GM19193 (cell line): ENCODE measurements around the gene CHST8.

Source experiments
- POLR2A ChIP-seq: IDR thresholded peaks from 4 replicates; pipeline ENCODE4 v1.6.1; 2011; ENCODE audit not compliant: insufficient read depth, insufficient read length; ENCODE audit errors: extremely low read depth

Gene CHST8

DNA sequence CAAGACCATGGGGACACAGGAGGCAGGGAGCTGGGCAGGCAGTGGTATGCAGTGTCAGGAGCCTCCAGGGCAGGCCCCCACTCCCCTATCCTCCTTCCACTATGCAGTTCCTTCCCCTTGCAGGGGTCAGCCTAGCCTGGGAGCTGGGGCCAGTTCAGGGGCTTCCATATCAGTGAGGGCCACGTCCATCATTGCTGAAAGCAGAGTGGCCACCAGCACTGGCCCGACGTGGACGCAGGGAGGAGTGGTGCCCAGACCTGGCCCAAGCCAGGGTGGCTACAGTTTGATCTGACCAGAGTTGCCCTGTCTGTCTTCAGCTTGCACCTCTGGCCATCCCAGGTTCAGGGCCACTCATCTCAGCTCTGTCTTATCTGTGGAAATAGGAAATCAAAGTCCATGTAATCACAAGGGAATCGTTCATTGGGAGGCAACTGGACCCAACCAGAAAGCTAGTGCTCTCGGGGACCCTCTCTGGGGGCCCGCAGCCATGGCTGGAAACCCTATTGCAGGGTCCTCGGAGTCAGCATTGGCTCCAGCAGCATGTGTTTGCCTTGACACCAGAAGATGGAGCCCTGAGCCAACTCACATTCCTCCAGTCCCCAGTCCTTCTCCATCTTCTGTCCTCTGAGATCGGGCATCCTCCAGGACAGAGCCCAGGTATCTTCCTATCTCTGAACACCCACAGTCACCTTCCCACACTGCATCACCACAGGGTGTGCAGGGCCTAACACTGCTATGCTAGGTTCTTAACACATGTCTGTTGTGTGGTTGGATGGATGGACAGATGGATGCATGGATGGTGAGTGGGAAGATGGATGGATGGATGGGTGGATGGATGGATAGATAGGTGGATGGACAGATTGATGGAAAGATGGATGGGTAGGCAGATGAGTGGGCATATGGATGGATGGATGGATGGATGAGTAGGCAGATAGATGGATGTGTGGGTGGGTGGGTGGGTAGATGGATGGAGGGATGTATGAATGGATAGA lies 99.2 kb downstream of the CHST8 start:
- no peak for TF ChIP-seq POLR2A

- no peak for TF ChIP-seq POLR2A
Observed at GRCh38 chr19:33721735-33722297, 100.1 kb downstream of the CHST8 start.

DNA sequence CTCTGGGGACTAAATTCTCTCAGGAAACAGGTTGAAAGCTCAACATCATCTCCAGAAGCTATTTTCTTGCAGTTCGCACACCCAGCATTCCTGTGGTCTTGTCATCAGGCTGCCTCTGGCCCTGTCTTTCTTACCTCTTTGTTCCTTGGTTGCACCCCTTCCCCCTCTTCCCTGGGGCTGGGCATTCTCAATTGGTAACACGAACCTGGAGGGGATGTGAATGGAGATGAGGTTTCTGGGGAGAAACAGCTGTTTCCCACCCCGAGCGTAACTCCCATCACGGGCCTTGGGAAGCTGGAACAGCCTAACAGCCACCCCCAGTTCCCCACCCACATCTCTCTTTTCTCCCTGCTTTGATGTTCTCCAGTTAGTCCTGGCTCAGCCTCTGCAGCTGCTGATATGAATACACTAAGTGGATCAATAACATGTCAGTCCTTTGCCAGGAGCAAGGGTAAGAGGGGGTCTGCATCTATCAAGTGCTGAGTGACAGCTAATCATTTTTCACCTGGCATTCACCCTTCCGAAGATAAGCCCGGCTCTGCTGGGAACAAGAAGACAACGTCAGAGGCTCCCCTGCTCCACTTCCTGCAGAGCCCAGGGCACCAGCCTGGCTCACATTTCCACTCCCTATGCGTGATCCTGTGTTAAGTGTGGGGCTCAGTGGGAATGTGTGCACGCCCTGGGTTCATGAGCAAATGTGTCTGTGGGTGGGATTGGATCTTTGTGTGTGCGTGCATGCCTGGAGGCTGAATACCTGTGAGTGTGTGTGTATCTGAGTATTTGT lies 100.9 kb downstream of the CHST8 start:
- TF ChIP-seq POLR2A: no peak

- no peak for TF ChIP-seq POLR2A
Observed at GRCh38 chr19:33723512-33723911, 101.8 kb downstream of the CHST8 start.

GRCh38 chr19:33724021-33724720 lies 102.4 kb downstream of the CHST8 start:
- no peak for TF ChIP-seq POLR2A

DNA sequence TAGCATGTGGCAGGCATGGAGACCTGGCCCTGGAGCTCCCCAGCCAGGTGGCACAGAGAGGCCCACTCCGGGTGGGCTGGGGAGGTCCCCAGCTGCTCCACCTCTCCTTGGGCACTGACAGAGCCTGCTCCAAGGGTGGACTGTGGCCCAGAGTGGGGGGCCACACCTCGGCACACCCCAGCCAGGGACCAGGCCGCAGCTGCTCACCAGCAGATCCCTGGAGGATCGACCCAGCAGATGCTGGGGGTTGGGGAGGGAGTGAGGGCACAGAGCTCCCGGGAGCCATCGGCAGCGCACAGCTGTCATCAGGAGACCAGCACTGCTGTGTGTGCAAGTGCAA lies 102.9 kb downstream of the CHST8 start:
- TF ChIP-seq POLR2A: no peak

DNA sequence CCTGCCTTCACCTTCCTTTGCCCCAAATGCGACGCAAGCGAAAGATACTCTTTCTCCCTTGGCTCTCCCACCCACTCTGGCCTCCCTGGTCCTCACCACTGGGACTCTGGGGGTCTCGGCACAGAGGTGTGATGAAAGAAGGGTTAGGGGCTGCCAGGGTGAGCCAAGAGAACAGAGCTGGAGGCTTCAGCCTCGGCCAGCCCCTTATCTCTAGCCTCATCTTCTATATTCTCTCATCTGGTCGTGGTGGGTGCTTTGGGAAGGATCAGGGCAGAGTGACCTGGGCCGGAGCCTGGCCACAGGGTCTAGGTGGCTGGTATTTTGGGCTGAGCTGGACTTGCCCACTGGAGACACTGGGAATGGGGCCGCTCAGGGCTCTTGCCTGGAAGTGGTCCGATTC lies 103.8 kb downstream of the CHST8 start:
- no peak for TF ChIP-seq POLR2A

DNA sequence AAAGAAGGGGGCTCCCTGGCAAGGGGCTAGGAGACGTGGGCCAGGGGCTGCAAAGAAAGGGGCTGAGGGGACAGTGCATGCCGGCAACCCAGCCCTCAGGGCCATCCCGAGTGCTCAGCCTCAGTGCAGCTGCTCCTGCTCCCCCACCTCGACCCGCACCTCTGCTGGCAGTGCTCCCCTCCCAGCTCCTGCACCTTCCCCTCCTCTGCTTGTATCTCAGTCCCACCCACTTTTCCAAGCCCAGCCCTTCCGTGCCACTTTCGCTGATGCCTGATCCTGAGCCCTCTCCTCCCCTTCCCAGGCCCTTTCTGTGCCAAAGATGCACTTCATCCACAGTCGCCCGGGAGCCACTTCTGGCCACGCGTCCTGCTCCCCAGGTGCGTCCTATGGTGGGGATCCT lies 105.0 kb downstream of the CHST8 start:
- no peak for TF ChIP-seq POLR2A

DNA sequence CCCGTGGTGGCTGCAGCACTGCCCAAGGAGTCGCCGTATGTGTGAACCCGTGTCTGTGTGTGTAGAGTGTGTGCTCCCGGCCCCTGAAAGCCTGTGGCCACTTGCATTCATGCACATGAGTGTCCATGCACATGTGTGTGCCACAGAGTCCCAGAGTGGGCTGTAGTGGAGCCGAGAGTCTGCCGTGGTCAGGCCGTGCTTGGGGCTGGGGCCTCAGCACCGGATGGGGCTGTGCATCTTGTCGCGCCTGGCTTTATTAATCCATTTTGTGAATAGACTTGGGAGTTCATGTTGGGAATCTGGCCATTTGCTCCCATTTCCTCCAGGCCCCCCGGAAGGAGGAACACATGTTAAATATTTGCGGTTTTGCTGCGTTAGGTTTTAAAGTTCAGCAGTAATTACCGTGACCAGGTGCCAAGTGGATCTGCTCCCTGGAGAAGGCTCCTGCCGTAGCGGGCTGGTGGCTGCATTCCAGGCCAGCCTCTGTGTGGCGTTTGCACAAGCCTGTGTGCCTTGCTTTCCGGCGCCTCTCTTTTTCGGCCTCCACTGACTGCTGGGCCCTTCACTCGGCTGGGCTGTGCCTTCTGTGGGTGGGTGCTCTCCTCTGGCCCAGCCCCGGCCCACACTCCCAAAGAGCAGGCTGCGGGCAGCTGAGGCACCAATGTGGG lies 105.7 kb downstream of the CHST8 start:
- no peak for TF ChIP-seq POLR2A

- TF ChIP-seq POLR2A: no peak
Observed at GRCh38 chr19:33728141-33728540, 106.4 kb downstream of the CHST8 start.

- no peak for TF ChIP-seq POLR2A
Observed at GRCh38 chr19:33730858-33731607, 109.3 kb downstream of the CHST8 start.

DNA sequence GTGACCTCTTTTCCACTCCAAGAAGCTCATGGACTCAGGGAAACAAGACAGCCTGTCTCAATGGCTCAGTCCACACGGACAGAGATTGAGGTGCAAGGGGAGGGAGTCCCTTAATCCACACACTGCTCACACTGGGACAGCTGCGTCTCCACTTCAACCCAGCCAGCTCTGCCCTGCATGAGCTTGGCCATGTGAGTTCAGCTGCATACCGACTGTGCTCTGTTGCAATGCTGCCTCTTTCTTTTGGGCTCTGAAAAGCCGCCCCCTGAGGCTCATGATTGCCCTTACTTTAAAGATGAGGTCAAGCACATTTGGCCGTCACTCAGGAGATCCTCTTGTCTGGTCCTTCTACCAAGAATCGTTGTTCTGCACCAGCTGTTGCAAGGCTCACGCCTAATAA lies 110.1 kb downstream of the CHST8 start:
- no peak for TF ChIP-seq POLR2A

DNA sequence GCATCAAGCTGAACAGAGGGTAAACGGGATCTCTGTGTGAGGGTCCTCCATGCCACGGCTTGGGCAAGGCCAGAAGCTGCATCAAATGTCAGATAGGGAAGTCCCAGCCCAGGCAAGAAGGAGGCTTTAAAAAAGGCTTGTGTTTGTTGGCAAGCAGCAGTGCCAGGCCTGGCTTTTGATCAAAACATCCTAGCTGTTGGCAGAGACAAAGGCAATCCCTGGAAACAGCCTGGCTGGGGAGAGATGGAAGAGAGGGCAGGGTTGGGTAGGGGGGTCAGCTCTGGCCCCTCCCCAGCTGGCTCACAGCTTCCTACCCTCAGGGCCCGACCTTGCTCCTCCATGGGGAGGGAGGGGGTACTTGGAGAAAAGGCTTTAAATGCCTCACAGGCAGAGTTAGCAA lies 113.2 kb downstream of the CHST8 start:
- TF ChIP-seq POLR2A: no peak

DNA sequence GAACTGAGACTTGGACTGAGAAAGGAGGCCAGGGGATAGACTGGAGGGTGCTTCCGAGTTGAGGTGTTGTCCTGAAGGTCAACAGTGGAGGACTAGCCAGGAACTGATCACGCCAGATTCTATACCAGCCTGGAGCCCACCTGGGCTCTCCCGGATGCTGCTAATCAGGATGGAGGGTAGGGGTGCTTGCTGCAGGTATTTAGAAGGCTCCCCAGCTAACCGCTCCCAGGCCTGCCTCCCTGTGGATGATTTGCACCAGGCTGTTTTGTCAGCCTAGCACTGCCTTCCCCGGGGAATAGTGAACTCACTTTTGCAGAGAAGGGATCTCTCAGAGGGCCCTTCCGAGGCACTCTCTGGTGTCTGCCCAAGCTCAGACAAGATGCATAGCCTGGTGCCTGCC lies 114.4 kb downstream of the CHST8 start:
- no peak for TF ChIP-seq POLR2A

- TF ChIP-seq POLR2A: no peak
Observed at GRCh38 chr19:33736787-33737186, 115.0 kb downstream of the CHST8 start.
